ENCODE data around the gene FOSL2. TPM values are rescaled to one million over a fixed set of nuclear protein-coding genes. Genes with fewer than 3 reads are reported as not detected.

The FOSL2 gene
- total RNA-seq, 2 experiments from 2014 or later = 102 to 110 TPM

DNA sequence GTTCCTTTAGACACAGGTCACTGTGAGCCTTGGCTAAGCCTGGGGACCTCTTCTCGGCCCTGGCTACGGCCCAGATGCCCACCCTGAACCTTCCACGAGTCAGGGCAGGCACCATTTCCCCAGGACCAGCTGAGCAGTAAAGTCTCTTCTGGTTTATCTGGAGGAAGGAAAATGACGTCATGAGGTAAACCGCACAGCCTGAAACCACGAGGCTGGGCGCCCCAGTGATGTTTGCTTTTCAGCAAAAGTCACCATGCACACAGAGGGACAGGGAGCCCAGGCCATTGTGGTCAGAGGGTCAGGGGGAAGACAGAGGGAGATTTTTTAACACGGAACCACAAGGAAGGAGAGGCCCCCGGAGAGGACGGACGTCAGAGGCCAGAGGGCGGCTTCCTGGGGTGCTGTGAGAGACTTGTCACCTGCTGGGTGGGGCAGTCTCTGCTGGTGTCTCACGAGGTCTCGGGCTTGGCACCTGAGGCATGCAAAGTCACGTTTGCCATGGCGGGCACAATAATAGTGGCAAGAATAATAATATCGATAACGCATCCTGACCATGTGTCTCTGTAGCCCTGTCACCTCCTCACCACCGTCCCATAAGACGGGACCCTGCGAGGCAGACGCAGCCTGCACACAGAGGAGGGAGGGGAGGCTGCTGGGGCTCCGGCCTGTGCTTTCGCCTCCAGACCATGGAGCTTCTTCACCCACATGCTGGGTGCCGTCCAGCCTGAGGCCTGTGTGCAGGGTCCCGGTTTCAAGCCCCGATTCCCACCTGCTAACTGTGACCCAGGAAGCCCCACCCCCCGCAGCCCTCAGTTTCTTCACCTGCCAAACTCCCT lies 33.2 kb upstream of the FOSL2 start:
- intact Hi-C loops (cut with micrococcal nuclease) = loop anchor here (1.0 kb wide), 1 partner anchor 31 kb away; no protein-coding TSS in a partner anchor
- Mint-ChIP-seq H3K4me1 (ENCODE audit: low read depth) (peaks cover 45% of the 10 kb centered on the region), H3K4me3 (peak overlapping the region; percentile 16), H3K27ac (peak overlapping the region; percentile 83), H3K36me3 (ENCODE audit: low read depth) (no peaks in the 10 kb centered on the region), H3K9me3 (no peaks in the 10 kb centered on the region), H3K27me3 (ENCODE audit: low read depth) (no peaks in the 10 kb centered on the region)
- CTCF ChIA-PET = interaction anchor here (0.6 kb wide), 1 partner anchor 1577 kb away, joined by 5 read pairs; no protein-coding TSS in a partner anchor
- DNase-seq = peak; percentile 91

DNA sequence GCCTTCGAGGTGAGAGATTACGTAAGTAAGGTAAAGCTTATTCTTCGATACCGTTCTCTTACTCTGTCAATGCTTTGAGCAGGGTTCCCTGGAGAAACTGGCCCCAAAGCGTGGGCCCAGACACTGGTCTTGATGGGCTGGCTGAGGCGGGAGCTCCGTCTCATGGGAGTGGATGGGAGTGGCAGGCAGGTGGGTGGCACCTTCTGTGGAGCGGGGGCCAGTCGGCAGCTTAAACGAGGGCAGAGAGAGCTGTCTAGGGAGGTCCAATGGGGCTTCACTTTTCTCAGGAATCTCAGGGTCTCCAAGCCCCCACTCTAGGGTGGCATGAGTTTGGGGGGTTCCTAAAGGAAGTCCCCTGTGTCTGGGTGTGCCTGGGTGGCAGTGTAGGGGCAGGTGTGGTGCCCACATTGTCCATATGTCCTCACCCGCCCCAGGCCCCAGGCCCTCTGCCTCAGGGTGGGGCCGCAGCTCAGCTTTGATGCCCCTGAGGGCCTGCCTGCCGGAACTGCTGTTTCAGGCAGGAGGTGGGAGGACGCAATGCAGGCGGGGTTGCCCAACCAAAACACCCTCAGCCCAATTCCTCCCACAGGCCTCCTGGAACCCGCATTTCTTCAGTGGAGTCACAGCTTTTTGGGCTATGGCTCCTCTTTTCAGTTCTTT lies 32.5 kb upstream of the FOSL2 start:
- no peak overlapping the region for H3K4me3 Mint-ChIP-seq
- no peaks in the 10 kb centered on the region for H3K36me3 Mint-ChIP-seq (ENCODE audit: low read depth)
- no peaks in the 10 kb centered on the region for H3K27me3 Mint-ChIP-seq (ENCODE audit: low read depth)
- H3K27ac Mint-ChIP-seq = peak overlapping the region; percentile 41
- intact Hi-C loops (cut with micrococcal nuclease) = no loop called here
- CTCF ChIA-PET = no interaction called here
- DNase-seq = no peak
- H3K4me1 Mint-ChIP-seq (ENCODE audit: low read depth) = peaks cover 50% of the 10 kb centered on the region
- H3K9me3 Mint-ChIP-seq = no peaks in the 10 kb centered on the region

DNA sequence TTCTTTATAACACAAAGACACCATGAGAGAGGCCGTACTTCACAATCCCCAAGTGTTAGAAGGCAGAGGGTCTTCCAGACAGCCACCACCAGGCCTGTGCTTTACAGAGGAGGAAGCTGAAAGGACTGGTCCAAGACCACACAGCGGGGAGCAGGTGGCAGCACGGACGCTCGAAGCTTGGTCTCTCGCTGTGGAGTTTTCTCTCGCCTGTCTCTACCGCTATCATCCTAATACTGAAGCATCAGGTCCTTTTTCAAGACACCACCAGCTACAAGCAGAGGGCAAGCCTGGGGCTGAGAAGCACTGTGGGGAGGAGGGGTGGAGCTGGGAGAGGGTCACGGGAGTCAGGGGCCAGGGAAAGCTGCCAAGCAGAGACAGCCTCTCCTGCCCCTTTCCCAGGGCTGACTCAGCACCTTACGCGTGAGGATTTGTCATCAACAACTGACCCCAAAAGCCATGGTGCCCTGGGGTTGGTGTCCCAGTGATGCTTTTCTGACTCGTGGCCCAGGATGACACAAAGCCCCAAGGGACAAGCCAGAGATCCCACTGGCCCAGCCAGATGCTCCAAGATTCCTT lies 31.9 kb upstream of the FOSL2 start:
- Mint-ChIP-seq H3K4me3 (no peak overlapping the region), H3K36me3 (ENCODE audit: low read depth) (no peaks in the 10 kb centered on the region), H3K9me3 (no peaks in the 10 kb centered on the region), H3K27me3 (ENCODE audit: low read depth) (no peaks in the 10 kb centered on the region), H3K27ac (no peak overlapping the region), H3K4me1 (ENCODE audit: low read depth) (peaks cover 53% of the 10 kb centered on the region)
- peak; percentile 30 for DNase-seq
- intact Hi-C loops (cut with micrococcal nuclease) = no loop called here
- CTCF ChIA-PET = interaction anchor here (0.6 kb wide), 1 partner anchor 100 kb away, joined by 4 read pairs; no protein-coding TSS in a partner anchor

DNA sequence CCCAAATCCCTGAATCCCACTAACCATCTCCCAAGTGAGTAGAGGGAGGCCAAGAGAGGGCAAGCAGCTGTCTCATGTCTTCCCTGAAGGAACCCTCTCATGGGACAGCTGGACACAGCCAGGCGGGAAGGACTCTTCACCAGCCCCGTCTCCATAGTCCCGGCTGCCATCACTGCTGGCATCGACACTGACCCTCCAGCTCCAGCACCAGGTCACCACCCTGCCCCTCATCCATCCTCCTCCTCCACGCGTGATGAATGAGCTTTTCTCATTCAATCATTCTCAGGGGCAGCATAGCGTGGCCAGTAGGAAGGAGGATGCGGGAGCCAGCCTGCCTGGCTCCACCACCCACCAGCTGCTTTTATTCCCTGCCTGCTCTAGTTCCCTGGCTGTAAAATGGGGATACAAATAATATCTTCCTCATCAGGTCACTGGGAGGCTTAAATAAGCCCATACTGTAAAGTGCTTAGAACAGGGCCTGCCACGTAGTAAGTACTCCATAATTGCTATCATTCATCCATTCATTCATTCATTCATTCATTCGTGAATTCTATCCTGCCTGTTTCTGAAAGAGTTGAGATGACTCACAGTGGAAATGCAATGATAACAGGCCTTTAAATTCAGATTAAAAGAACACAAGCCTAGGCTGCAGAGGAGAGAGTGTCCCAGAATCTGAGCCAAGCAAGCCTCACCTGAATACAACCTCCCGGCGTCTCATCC lies 30.5 kb upstream of the FOSL2 start:
- CTCF ChIA-PET = no interaction called here
- H3K36me3 Mint-ChIP-seq (ENCODE audit: low read depth) = no peaks in the 10 kb centered on the region
- no peak for DNase-seq
- H3K27me3 Mint-ChIP-seq (ENCODE audit: low read depth) = no peaks in the 10 kb centered on the region
- intact Hi-C loops (cut with micrococcal nuclease) = no loop called here
- peaks cover 65% of the 10 kb centered on the region for H3K4me1 Mint-ChIP-seq (ENCODE audit: low read depth)
- peak overlapping the region; percentile 17 for H3K27ac Mint-ChIP-seq
- H3K4me3 Mint-ChIP-seq = no peak overlapping the region
- H3K9me3 Mint-ChIP-seq = no peaks in the 10 kb centered on the region

DNA sequence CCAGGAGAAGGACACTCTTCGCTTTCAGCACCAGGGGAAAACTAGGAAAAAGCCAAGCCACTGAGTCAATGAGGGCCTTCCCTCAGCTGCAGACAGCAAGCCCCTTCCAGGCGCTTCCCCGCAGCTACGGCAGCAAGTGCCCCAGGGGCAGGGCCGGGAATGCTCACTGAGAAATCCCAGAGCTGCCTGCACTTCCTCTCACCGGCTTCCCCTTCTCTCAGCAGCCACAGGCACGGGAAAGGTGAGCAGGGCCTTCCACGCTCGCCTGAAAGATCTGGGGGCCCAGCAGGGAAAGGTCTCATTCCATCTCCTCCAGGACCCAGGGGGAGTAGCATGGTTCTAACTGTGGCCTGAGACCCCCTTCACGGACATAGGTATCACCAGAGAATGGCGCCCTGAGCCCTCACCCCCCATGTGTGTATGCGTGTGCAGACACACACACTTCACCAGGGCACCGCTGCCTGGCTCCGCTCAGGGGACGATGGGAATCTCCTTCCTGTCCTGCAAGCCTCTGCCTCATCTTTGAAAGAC lies 29.6 kb upstream of the FOSL2 start:
- Mint-ChIP-seq H3K4me3 (no peak overlapping the region), H3K4me1 (ENCODE audit: low read depth) (peaks cover 68% of the 10 kb centered on the region), H3K27me3 (ENCODE audit: low read depth) (no peaks in the 10 kb centered on the region), H3K36me3 (ENCODE audit: low read depth) (no peaks in the 10 kb centered on the region), H3K27ac (no peak overlapping the region), H3K9me3 (no peaks in the 10 kb centered on the region)
- no peak for DNase-seq
- intact Hi-C loops (cut with micrococcal nuclease) = no loop called here
- CTCF ChIA-PET = no interaction called here

DNA sequence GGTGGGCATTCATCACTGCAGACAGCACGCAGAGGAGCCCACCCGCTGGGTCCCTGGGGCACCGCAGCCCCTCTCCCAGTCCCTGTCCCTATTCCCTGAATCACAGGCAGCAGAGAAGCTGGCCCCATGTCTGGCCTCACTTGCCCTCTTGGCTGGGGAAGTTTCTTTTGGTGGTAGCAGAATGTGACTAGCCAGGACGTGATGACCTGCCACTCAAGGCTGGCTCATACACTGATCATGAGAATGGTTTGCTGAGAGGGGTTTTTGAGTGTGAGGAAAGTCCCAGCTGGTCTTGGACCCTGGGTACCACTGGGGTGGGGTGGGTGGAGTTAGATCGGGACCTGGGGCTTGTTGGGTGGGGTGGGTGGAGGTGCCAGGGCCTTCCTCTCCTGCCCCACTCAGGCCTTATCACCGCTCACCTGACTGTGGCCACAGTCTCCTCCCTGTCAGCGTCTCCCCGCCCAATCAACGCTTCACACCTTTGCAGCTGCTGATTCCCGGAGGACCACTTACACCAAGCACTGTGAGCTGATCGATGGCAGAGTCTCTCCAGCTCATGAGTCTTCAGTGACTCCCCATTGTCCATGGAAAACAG lies 28.9 kb upstream of the FOSL2 start:
- Mint-ChIP-seq H3K27me3 (ENCODE audit: low read depth) (no peaks in the 10 kb centered on the region), H3K9me3 (no peaks in the 10 kb centered on the region), H3K4me1 (ENCODE audit: low read depth) (peaks cover 62% of the 10 kb centered on the region), H3K36me3 (ENCODE audit: low read depth) (no peaks in the 10 kb centered on the region), H3K27ac (no peak overlapping the region), H3K4me3 (no peak overlapping the region)
- no peak for DNase-seq
- CTCF ChIA-PET = no interaction called here
- intact Hi-C loops (cut with micrococcal nuclease) = no loop called here

DNA sequence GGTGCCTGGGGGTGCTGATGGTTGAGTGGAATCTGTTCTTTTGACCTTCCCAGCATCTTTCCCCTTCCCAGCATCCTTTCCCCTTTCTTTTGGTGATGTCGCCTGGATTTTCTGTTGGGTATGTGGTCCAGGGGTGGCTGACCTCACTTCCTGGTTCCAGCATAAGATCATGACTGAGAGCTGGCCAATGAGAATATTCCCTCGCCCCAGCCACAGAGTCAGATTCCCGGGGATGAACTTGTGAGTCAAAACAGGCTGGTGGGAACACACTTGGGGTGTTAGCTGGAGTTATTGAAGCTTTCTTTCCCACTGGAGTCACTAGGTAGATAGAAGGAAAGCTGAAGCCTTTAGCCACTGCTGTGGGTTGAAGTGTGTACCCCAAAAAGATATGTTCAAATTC lies 28.0 kb upstream of the FOSL2 start:
- H3K27ac Mint-ChIP-seq = no peak overlapping the region
- H3K4me3 Mint-ChIP-seq = no peak overlapping the region
- DNase-seq = no peak
- H3K9me3 Mint-ChIP-seq = no peaks in the 10 kb centered on the region
- H3K4me1 Mint-ChIP-seq (ENCODE audit: low read depth) = peaks cover 54% of the 10 kb centered on the region
- CTCF ChIA-PET = interaction anchor here (1.0 kb wide), 1 partner anchor 27 kb away, joined by 3 read pairs; no protein-coding TSS in a partner anchor
- H3K27me3 Mint-ChIP-seq (ENCODE audit: low read depth) = no peaks in the 10 kb centered on the region
- intact Hi-C loops (cut with micrococcal nuclease) = no loop called here
- H3K36me3 Mint-ChIP-seq (ENCODE audit: low read depth) = no peaks in the 10 kb centered on the region

DNA sequence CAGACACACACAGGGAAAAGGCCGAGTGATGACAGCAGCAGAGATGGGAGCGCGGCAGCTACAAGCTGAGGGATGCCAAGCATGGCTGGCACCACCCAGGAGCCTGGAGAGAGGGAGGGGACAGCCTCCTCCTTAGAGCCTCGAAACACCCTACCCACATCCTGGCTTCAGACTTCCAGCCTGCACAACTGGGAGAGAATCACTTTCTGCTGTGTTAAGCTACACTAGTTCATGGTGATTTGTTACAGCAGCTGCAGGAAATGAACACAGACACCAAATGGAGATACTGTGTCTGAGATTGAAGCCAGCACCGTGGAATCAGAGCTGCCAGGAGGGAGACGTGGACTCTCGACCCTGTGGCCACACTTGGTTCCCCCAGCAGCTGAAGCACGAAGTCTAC lies 27.5 kb upstream of the FOSL2 start:
- intact Hi-C loops (cut with micrococcal nuclease) = no loop called here
- H3K9me3 Mint-ChIP-seq = no peaks in the 10 kb centered on the region
- H3K4me1 Mint-ChIP-seq (ENCODE audit: low read depth) = peaks cover 48% of the 10 kb centered on the region

DNA sequence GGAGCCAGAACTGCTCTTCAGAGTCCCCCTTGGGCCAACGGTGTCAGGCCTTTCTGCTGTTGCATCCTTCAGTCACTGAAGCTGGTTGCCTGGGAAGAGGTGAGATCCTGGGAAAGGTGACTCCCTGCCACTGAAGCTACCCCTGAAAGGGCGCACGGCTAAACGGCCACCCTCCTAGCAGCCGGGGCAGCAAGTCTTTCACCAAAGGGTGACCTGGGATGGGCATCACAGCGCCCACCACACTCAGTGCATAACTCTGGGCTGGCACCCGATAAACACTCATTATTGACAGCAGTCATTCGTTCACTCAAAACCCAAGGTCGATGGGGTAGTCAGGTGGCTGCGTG lies 26.5 kb upstream of the FOSL2 start:
- H3K27ac Mint-ChIP-seq = peak overlapping the region; percentile 20
- no peaks in the 10 kb centered on the region for H3K27me3 Mint-ChIP-seq (ENCODE audit: low read depth)
- DNase-seq = no peak
- intact Hi-C loops (cut with micrococcal nuclease) = loop anchor here (2.0 kb wide), 1 partner anchor 25 kb away; no protein-coding TSS in a partner anchor
- H3K9me3 Mint-ChIP-seq = no peaks in the 10 kb centered on the region
- no peak overlapping the region for H3K4me3 Mint-ChIP-seq
- H3K36me3 Mint-ChIP-seq (ENCODE audit: low read depth) = no peaks in the 10 kb centered on the region
- peaks cover 40% of the 10 kb centered on the region for H3K4me1 Mint-ChIP-seq (ENCODE audit: low read depth)
- CTCF ChIA-PET = interaction anchor here (0.6 to 1.2 kb wide), 3 partner anchors 13 to 24 kb away, joined by 3 to 4 read pairs (median 3); no protein-coding TSS in a partner anchor

More for the DNA sequence above, 27.5 kb upstream of the FOSL2 start:
- CTCF ChIA-PET = interaction anchor here (1.0 to 1.2 kb wide), 2 partner anchors 25 to 26 kb away, joined by 3 to 4 read pairs; no protein-coding TSS in a partner anchor
- no peak overlapping the region for H3K27ac Mint-ChIP-seq
- H3K27me3 Mint-ChIP-seq (ENCODE audit: low read depth) = no peaks in the 10 kb centered on the region
- no peak for DNase-seq
- no peak overlapping the region for H3K4me3 Mint-ChIP-seq
- no peaks in the 10 kb centered on the region for H3K36me3 Mint-ChIP-seq (ENCODE audit: low read depth)

DNA sequence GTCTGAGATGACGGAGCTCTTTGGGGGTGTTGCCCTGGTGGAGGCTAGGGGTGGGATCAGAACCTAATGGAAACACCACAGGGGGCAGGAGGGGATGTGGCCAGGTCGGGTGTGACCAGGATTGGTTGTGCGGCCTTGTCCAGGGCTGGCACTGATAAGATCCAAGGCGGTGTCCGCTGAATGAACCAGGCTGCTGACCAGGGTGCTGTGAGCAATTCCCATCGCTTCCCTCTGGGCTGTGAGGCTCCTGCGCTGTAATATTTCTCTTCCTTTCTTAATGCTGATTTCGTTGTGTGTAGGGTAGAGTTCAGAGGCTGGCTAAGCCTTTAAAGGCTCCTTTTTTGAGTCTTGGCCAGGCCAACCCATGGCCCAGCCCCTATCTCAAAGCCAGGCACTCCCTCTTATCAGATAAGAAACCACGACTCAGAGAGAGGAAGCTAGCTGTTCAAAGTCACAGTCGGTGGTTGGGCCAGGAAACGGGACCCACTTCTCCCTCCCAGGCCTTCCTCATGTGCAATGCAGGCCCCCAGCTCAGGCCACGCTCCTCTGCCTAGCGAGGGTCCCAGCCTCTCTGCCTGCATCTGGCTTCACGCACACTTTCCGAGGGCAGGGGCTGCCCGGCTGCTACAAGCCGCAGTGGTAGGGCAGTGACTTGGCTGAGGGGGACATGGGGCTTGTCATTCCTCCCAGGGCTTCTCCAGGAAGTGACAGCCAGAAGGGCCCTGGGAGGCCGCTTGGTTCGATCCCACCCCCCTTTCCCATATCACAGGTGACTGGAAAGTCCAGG lies 26.0 kb upstream of the FOSL2 start:
- H3K9me3 Mint-ChIP-seq = no peaks in the 10 kb centered on the region
- DNase-seq = peak; percentile 62
- peak overlapping the region; percentile 59 for H3K27ac Mint-ChIP-seq
- no peaks in the 10 kb centered on the region for H3K36me3 Mint-ChIP-seq (ENCODE audit: low read depth)
- no peaks in the 10 kb centered on the region for H3K27me3 Mint-ChIP-seq (ENCODE audit: low read depth)
- H3K4me3 Mint-ChIP-seq = peak overlapping the region; percentile 17
- CTCF ChIA-PET = interaction anchor here (1.0 kb wide), 1 partner anchor 12 kb away, joined by 3 read pairs; no protein-coding TSS in a partner anchor
- H3K4me1 Mint-ChIP-seq (ENCODE audit: low read depth) = peaks cover 37% of the 10 kb centered on the region
- intact Hi-C loops (cut with micrococcal nuclease) = loop anchor here (2.0 kb wide), 1 partner anchor 24 kb away; no protein-coding TSS in a partner anchor

All from activated naive CD4-positive, alpha-beta T cell treated with anti-CD3 and anti-CD28 coated beads for 36 hours (primary cell).